Caco-2 (cell line): Measurements from ENCODE around the gene TEX54. TPM values are rescaled to one million over a fixed set of nuclear protein-coding genes. Genes with fewer than 3 reads are reported as not detected.

Experiments used
- Bru-seq: library from RNA; stranded (reverse); fragments of 400-500 nt; gene quantifications from one replicate; lab custom pipeline; 2021; lab: Mats Ljungman, UMichigan
- BruChase-seq, 2 experiments: library from RNA; stranded (reverse); fragments of 400-500 nt; gene quantifications; one replicate each; lab custom pipeline; 2021; lab: Mats Ljungman, UMichigan
- BruUV-seq: library from RNA; stranded (reverse); fragments of 400-500 nt; replicated peaks from 2 replicates; lab custom pipeline; 2021; lab: Mats Ljungman, UMichigan
- CTCF ChIA-PET: fragments of 300-600 bp; sonication (Branson Sonifier 250); formaldehyde crosslinking; loops from one replicate; lab custom pipeline; 2022; ENCODE audit warnings: antibody characterized with exemption; lab: Charles Lee
- POLR2A ChIA-PET: fragments of 300-600 bp; sonication (Branson Sonifier 250); formaldehyde crosslinking; loops from one replicate; lab custom pipeline; 2022; ENCODE audit warnings: antibody characterized with exemption; lab: Charles Lee
- DNase-seq, 2 experiments: peaks; one replicate each; pipeline versions ENCODE4 v3.0.0 to v3.0.0-alpha.2; 2020 to 2022
- H3K27me3 ChIP-seq: replicated peaks from 2 replicates; pipeline ENCODE4 v1.6.0; 2011; ENCODE audit warnings: low read length; ENCODE audit not compliant: control insufficient read depth, insufficient read depth
- H3K36me3 ChIP-seq: 2 replicates; pipeline ENCODE4 v1.5.1; 2011; ENCODE audit warnings: low read length; ENCODE audit not compliant: control insufficient read depth, insufficient read depth
- H3K4me1 ChIP-seq: fragments of 250-450 bp; sonication (Bioruptor Pico); 2 replicates; pipeline ENCODE4 v1.5.1; 2020; ENCODE audit warnings: mild to moderate bottlenecking
- H3K4me3 ChIP-seq: 2 replicates; pipeline ENCODE4 v1.5.1; 2011; ENCODE audit warnings: low read depth, mild to moderate bottlenecking, control low read depth, low read length
- H3K9me3 ChIP-seq: fragments of 250-450 bp; sonication (Bioruptor Pico); 2 replicates; pipeline ENCODE4 v1.5.1; 2020; ENCODE audit warnings: mild to moderate bottlenecking, moderate library complexity
- H3K27ac Mint-ChIP-seq: one replicate; pipeline ENCODE4 v1.8.0; 2022; ENCODE audit warnings: mixed read lengths; ENCODE audit not compliant: unreplicated experiment
- H3K27me3 Mint-ChIP-seq: one replicate; pipeline ENCODE4 v1.8.0; 2022; ENCODE audit warnings: mixed read lengths; ENCODE audit not compliant: insufficient read depth, unreplicated experiment
- H3K36me3 Mint-ChIP-seq: one replicate; pipeline ENCODE4 v1.8.0; 2022; ENCODE audit warnings: mild to moderate bottlenecking, mixed read lengths; ENCODE audit not compliant: insufficient read depth, unreplicated experiment
- H3K4me1 Mint-ChIP-seq: one replicate; pipeline ENCODE4 v1.8.0; 2022; ENCODE audit warnings: low read depth, mixed read lengths; ENCODE audit not compliant: unreplicated experiment
- H3K4me3 Mint-ChIP-seq: one replicate; pipeline ENCODE4 v1.8.0; 2022; ENCODE audit warnings: mild to moderate bottlenecking, moderate library complexity, mixed read lengths; ENCODE audit not compliant: unreplicated experiment
- H3K9me3 Mint-ChIP-seq: one replicate; pipeline ENCODE4 v1.8.0; 2022; ENCODE audit warnings: mixed read lengths; ENCODE audit not compliant: unreplicated experiment
- intact Hi-C: fragments of 100-400 bp; cut with micrococcal nuclease; formaldehyde crosslinking; loops from one replicate; pipeline ENCODE4 v1.10.0; 2022; ENCODE audit not compliant: unreplicated experiment
- long read RNA-seq: library from polyadenylated mRNA; stranded (forward); transcript quantifications from one replicate; pipeline ENCODE4 v2.0.0, GENCODE V29; 2022
- total RNA-seq: library from RNA; stranded (reverse); gene quantifications from 2 replicates; pipeline ENCODE4 v1.2.3, GENCODE V29; 2022
- TF ChIP-seq, protein P1 (sequence below), 2 experiments: fragments of 200-600 bp in 1 of 2; IDR thresholded peaks; 1 replicate in 1 of 2; 2 replicates in 1 of 2; pipeline versions ENCODE4 v1.5.1 to v1.8.0; 2011 to 2022; ENCODE audit warnings: antibody characterized with exemption in 1 of 2, control low read depth in 1 of 2, inconsistent platforms in 1 of 2, low read depth in 1 of 2, low read length in 1 of 2, mild to moderate bottlenecking in 1 of 2, moderate library complexity in 1 of 2; ENCODE audit not compliant: insufficient read depth in 1 of 2, severe bottlenecking in 1 of 2, unreplicated experiment in 1 of 2

The TEX54 gene
- total RNA-seq (0.95 TPM in 1 of 2 replicates, not detected in the other), Bru-seq, nascent RNA (percentile 24 among the genes with signal in this experiment), BruChase-seq, experiment 1, labeled RNA remaining after a 2-hour chase (percentile 27 among the genes with signal in this experiment), BruChase-seq, experiment 2, labeled RNA remaining after a 6-hour chase (percentile 39 among the genes with signal in this experiment)
- long read RNA-seq: 0 reads

- TSS peak; percentile 82 for BruUV-seq
- Mint-ChIP-seq H3K9me3 (no peaks in the 10 kb centered on the region), H3K27me3 (no peaks in the 10 kb centered on the region), H3K4me3 (peak within 1 kb of the TSS; percentile 90), H3K27ac (peak within 1 kb of the TSS; percentile 100), H3K36me3 (peaks cover 85% of the 10 kb centered on the region), H3K4me1 (peaks cover 9% of the 10 kb centered on the region)
- TF ChIP-seq, protein P1, sequence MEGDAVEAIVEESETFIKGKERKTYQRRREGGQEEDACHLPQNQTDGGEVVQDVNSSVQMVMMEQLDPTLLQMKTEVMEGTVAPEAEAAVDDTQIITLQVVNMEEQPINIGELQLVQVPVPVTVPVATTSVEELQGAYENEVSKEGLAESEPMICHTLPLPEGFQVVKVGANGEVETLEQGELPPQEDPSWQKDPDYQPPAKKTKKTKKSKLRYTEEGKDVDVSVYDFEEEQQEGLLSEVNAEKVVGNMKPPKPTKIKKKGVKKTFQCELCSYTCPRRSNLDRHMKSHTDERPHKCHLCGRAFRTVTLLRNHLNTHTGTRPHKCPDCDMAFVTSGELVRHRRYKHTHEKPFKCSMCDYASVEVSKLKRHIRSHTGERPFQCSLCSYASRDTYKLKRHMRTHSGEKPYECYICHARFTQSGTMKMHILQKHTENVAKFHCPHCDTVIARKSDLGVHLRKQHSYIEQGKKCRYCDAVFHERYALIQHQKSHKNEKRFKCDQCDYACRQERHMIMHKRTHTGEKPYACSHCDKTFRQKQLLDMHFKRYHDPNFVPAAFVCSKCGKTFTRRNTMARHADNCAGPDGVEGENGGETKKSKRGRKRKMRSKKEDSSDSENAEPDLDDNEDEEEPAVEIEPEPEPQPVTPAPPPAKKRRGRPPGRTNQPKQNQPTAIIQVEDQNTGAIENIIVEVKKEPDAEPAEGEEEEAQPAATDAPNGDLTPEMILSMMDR (IDR thresholded peaks at IDR 0.05; ENCODE audit: insufficient read depth in 1 of 2, low read depth in 1 of 2, low read length in 1 of 2, severe bottlenecking in 1 of 2, unreplicated experiment in 1 of 2): no peak
- POLR2A ChIA-PET: interaction anchor here (0.5 to 1.7 kb wide), 21 partner anchors 8 to 241 kb away, joined by 3 to 68 read pairs (median 6); partner anchors contain the start of genes CSKMT, HNRNPUL2, SLC3A2 and TMEM179B
- Histone ChIP-seq H3K4me1 (no peaks in the 10 kb centered on the region), H3K4me3 (peak within 1 kb of the TSS; percentile 66), H3K9me3 (no peaks in the 10 kb centered on the region), H3K27me3 (no peaks in the 10 kb centered on the region), H3K36me3 (peaks cover 10% of the 10 kb centered on the region; the same call in 1 of the 2 replicates)
- intact Hi-C loops: loop anchor here (1.0 to 2.0 kb wide), 3 partner anchors 9 to 46 kb away; partner anchors contain the start of genes NXF1 and TMEM179B
- CTCF ChIA-PET: interaction anchor here (0.7 to 1.7 kb wide), 2 partner anchors 24 to 46 kb away, joined by 4 to 20 read pairs; partner anchors contain the start of gene TMEM179B
- no peak for DNase-seq
These were observed at the start of gene TEX54 for GRCh38 chr11:62832336-62833234. TSS of gene TEX54 (minus strand) at chr11:62832841.

- Mint-ChIP-seq H3K36me3 (peaks cover 100% of the 10 kb centered on the region), H3K9me3 (no peaks in the 10 kb centered on the region), H3K27ac (peak overlapping the region; percentile 99), H3K4me1 (peaks cover 47% of the 10 kb centered on the region), H3K4me3 (peak overlapping the region; percentile 97), H3K27me3 (no peaks in the 10 kb centered on the region)
- ChIA-PET POLR2A (interaction anchor here (0.7 to 1.7 kb wide), 5 partner anchors 27 to 764 kb away, joined by 3 to 24 read pairs (median 9); partner anchors contain the start of genes HNRNPUL2, TMEM179B and TTC9C), CTCF (no interaction called here)
- Histone ChIP-seq H3K9me3 (no peaks in the 10 kb centered on the region), H3K36me3 (peaks cover 20% of the 10 kb centered on the region), H3K4me3 (peak overlapping the region; percentile 99), H3K27me3 (no peaks in the 10 kb centered on the region), H3K4me1 (peaks cover 59% of the 10 kb centered on the region)
- BruUV-seq: no TSS peak
- TF ChIP-seq, protein P1 (IDR thresholded peaks at IDR 0.05; ENCODE audit: insufficient read depth in 1 of 2, low read depth in 1 of 2, low read length in 1 of 2, severe bottlenecking in 1 of 2, unreplicated experiment in 1 of 2): no peak
- DNase-seq: no peak
- intact Hi-C loops: no loop called here
These were observed 49.7 kb upstream of the TEX54 start for GRCh38 chr11:62882431-62882749.
